Effector memory CD8-positive, alpha-beta T cell (primary cell): ENCODE data around the gene ARHGAP27.

Experiments used
- ATAC-seq: fragments of 150-1000 bp; cut with Tn5 transposase; replicated peaks from 2 replicates; pipeline ENCODE4 v1.10.0; 2021; ENCODE audit warnings: mild to moderate bottlenecking, moderate library complexity
- DNase-seq, 3 experiments: peaks; one replicate each; pipeline ENCODE4 v3.0.0; 2021
- H3K27ac Mint-ChIP-seq, 2 donors: one replicate each; pipeline ENCODE4 v1.8.0; 2022; ENCODE audit warnings: mild to moderate bottlenecking in 2 of 2, mixed read lengths in 2 of 2, moderate library complexity in 2 of 2
- H3K27me3 Mint-ChIP-seq, 2 donors: one replicate each; pipeline ENCODE4 v1.8.0; 2022; ENCODE audit warnings: mixed read lengths in 2 of 2
- H3K36me3 Mint-ChIP-seq: one replicate; pipeline ENCODE4 v1.8.0; 2022; ENCODE audit warnings: mild to moderate bottlenecking, moderate library complexity, mixed read lengths; ENCODE audit not compliant: insufficient read depth
- H3K4me1 Mint-ChIP-seq, 2 donors: one replicate each; pipeline ENCODE4 v1.8.0; 2022; ENCODE audit warnings: low read depth in 2 of 2, mixed read lengths in 2 of 2
- H3K4me3 Mint-ChIP-seq, 2 donors: one replicate each; pipeline ENCODE4 v1.8.0; 2022; ENCODE audit warnings: mild to moderate bottlenecking in 2 of 2, mixed read lengths in 2 of 2, moderate library complexity in 2 of 2
- H3K9me3 Mint-ChIP-seq, 2 donors: one replicate each; pipeline ENCODE4 v1.8.0; 2022; ENCODE audit warnings: mixed read lengths in 2 of 2

Gene ARHGAP27

DNA sequence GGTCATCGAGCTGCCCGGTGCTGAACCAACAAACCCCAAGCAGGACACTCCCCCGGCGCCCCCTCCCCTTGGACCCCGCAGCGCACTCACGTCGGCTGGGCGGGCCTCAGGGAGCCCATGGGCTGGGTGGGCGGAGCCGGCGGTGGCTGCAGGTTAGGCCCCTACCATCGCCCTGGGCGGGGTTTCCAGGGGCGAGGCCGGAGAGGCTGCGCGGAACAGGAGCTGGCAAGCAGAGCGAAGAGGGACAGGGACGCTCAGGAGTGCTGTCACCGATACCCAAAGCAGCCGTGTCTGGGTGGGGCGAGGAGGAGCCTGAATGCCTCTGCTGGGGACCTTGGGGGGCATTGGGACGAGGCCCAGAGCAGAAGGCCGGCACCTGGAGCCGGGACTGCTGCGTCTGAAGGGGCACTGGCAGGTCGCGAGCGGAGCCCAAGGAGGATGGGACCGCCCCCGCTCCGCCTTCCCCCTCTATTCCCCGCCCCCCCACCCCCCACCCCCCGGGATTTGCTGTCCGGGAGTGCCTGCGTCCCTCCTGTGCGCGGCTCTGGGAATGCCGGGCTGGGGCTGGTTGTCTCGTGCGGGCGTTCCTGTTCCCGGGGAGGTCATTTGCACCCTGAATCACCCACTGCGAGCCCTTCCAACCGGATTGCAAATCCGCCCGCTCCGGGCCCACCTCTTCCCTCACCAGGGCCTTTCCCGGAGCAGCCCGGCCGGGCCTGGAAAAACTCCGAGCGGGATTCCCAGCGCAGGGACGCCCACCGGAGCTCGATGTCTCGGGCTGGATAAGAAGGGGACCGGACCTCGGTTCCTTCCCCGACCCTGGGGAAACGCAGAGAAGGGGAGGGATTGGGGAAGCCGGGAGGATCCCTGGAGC, 902 bp downstream of the ARHGAP27 start:
- peaks cover 19 to 23% of the 10 kb centered on the region in 2 donors for H3K4me1 Mint-ChIP-seq

GRCh38 chr17:45430738-45431530, 1.7 kb downstream of the ARHGAP27 start:
- no peaks in the 10 kb centered on the region for H3K27me3 Mint-ChIP-seq
- no peak for DNase-seq
- H3K9me3 Mint-ChIP-seq = no peaks in the 10 kb centered on the region
- H3K4me3 Mint-ChIP-seq = peak overlapping the region; percentile 84 to 92
- H3K4me1 Mint-ChIP-seq = peaks cover 19 to 26% of the 10 kb centered on the region in 2 donors
- peak overlapping the region; percentile 10 to 87 for H3K27ac Mint-ChIP-seq
- peak; percentile 26 for ATAC-seq
- H3K36me3 Mint-ChIP-seq = peaks cover 5% of the 10 kb centered on the region

More for the DNA sequence above, 902 bp downstream of the ARHGAP27 start:
- no peaks in the 10 kb centered on the region for H3K27me3 Mint-ChIP-seq
- peaks cover 10% of the 10 kb centered on the region for H3K36me3 Mint-ChIP-seq
- H3K4me3 Mint-ChIP-seq = peak overlapping the region; percentile 84 to 92
- DNase-seq = peak; percentile 60 to 68 (median 64)
- peak; percentile 71 for ATAC-seq
- no peaks in the 10 kb centered on the region for H3K9me3 Mint-ChIP-seq
- peak overlapping the region in 1 of 2 donors; percentile 87 for H3K27ac Mint-ChIP-seq

GRCh38 chr17:45430006-45430737, 2.5 kb downstream of the ARHGAP27 start:
- no peak for ATAC-seq
- H3K9me3 Mint-ChIP-seq = no peaks in the 10 kb centered on the region
- no peak for DNase-seq
- peaks cover 19 to 26% of the 10 kb centered on the region in 2 donors for H3K4me1 Mint-ChIP-seq
- H3K27me3 Mint-ChIP-seq = no peaks in the 10 kb centered on the region
- peaks cover 4% of the 10 kb centered on the region for H3K36me3 Mint-ChIP-seq
- H3K4me3 Mint-ChIP-seq = peak overlapping the region; percentile 84 to 92
- peak overlapping the region; percentile 10 to 87 for H3K27ac Mint-ChIP-seq

- ATAC-seq = no peak
- peak overlapping the region in 1 of 2 donors; percentile 67 for H3K4me3 Mint-ChIP-seq
Measured at GRCh38 chr17:45429339-45430005, 3.2 kb downstream of the ARHGAP27 start.

DNA sequence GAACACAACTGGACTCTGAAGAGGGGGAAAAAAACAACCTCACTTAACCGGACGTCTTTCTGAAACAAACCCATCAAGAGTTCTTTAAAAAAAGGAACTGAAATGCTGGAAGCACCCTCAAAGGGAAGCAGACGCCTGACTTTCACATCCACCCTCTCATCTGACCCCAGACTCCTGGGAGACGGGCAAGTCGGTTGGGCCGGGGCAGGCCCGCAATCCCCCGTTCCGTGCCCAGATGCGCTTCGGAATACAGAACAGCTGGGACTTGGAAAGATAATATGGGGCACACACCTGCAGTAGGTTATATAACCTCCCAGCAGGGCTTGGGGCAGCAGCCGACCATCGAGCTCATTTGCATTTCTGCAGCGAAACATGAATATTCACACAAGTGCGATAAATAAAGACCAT, 3.7 kb downstream of the ARHGAP27 start:
- Mint-ChIP-seq H3K36me3 (peaks cover 4% of the 10 kb centered on the region), H3K4me1 (peaks cover 19 to 26% of the 10 kb centered on the region in 2 donors), H3K27me3 (no peaks in the 10 kb centered on the region), H3K9me3 (no peaks in the 10 kb centered on the region), H3K4me3 (peak overlapping the region; percentile 67 to 75), H3K27ac (peak overlapping the region in 1 of 2 donors; percentile 58)
- ATAC-seq = no peak
- no peak for DNase-seq

More at GRCh38 chr17:45429339-45430005, 3.2 kb downstream of the ARHGAP27 start:
- peaks cover 19 to 26% of the 10 kb centered on the region in 2 donors for H3K4me1 Mint-ChIP-seq
- peak overlapping the region in 1 of 2 donors; percentile 58 for H3K27ac Mint-ChIP-seq
- peaks cover 4% of the 10 kb centered on the region for H3K36me3 Mint-ChIP-seq
- H3K27me3 Mint-ChIP-seq = no peaks in the 10 kb centered on the region
- no peak for DNase-seq
- no peaks in the 10 kb centered on the region for H3K9me3 Mint-ChIP-seq

GRCh38 chr17:45428050-45428617, 4.5 kb downstream of the ARHGAP27 start:
- Mint-ChIP-seq H3K4me3 (peak overlapping the region; percentile 67 to 75), H3K9me3 (no peaks in the 10 kb centered on the region), H3K36me3 (peaks cover 4% of the 10 kb centered on the region), H3K4me1 (peaks cover 19 to 25% of the 10 kb centered on the region in 2 donors), H3K27ac (peak overlapping the region; percentile 52 to 82), H3K27me3 (no peaks in the 10 kb centered on the region)
- peak; percentile 73 for ATAC-seq
- DNase-seq = peak; percentile 75 to 86 (median 82)

DNA sequence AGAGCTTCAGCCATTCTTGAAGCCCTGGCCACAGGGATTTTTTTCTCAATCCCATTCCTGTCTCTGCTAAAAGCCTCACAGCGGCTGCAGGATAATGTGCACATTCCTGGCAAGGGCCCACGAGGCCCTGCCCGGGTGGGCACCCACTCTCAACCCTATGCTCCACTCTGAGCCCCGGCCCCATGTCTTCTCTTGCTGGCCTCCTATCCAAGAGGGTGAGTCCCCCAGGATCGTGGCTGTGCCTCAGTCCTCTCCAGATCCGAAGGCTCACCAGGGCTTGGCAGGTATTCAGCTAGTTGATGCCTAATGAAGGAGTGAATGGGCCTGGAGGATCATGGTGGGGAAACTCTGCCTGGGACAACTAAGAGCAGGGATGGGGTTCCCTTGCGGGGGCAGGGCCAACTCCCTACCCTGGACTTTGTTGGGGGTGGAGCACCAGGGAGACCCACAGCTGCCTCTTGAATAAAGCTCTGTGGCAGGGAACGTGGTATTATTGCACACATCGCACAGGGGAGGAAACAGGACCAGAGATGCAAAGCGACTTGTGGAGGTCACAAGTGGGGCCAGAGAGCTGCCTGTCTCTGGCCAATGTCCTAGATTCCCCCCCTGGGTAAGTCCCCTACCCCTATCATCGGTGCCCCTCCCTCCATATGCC, 5.4 kb downstream of the ARHGAP27 start:
- Mint-ChIP-seq H3K4me3 (no peak overlapping the region), H3K4me1 (peaks cover 19 to 24% of the 10 kb centered on the region in 2 donors), H3K27me3 (no peaks in the 10 kb centered on the region), H3K9me3 (no peaks in the 10 kb centered on the region), H3K36me3 (peaks cover 4% of the 10 kb centered on the region), H3K27ac (peak overlapping the region in 1 of 2 donors; percentile 67)
- no peak for ATAC-seq
- no peak for DNase-seq

DNA sequence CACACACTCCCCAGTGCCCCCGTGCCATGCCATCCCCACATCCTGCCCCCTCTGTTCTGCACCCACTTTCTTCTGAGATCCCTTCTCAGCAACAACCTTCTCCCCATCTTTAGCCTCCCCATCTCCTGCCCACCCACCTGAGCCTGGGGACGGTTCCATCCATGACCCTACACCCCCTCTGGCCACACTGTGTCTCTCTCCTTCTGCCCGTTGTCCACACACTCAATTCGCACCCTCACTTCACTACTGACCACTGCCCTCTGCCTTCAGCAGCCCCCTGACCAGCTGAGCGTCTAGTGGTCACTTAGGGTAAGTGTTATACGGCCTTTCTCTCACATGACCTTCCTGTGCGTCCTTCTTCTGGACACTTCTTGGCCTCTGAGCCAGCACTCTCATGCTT, 6.1 kb downstream of the ARHGAP27 start:
- Mint-ChIP-seq H3K27ac (peak overlapping the region in 1 of 2 donors; percentile 67), H3K4me1 (peaks cover 19 to 21% of the 10 kb centered on the region in 2 donors)

GRCh38 chr17:45425984-45426413, 6.7 kb downstream of the ARHGAP27 start:
- DNase-seq (no peak), ATAC-seq (no peak)
- no peaks in the 10 kb centered on the region for H3K9me3 Mint-ChIP-seq
- H3K36me3 Mint-ChIP-seq = peaks cover 2% of the 10 kb centered on the region
- H3K27me3 Mint-ChIP-seq = no peaks in the 10 kb centered on the region
- H3K27ac Mint-ChIP-seq = peak overlapping the region in 1 of 2 donors; percentile 67
- peaks cover 15 to 18% of the 10 kb centered on the region in 2 donors for H3K4me1 Mint-ChIP-seq
- no peak overlapping the region for H3K4me3 Mint-ChIP-seq

More for the DNA sequence above, 6.1 kb downstream of the ARHGAP27 start:
- Mint-ChIP-seq H3K4me3 (no peak overlapping the region), H3K27me3 (no peaks in the 10 kb centered on the region), H3K9me3 (no peaks in the 10 kb centered on the region), H3K36me3 (peaks cover 4% of the 10 kb centered on the region)
- DNase-seq (no peak), ATAC-seq (no peak)

DNA sequence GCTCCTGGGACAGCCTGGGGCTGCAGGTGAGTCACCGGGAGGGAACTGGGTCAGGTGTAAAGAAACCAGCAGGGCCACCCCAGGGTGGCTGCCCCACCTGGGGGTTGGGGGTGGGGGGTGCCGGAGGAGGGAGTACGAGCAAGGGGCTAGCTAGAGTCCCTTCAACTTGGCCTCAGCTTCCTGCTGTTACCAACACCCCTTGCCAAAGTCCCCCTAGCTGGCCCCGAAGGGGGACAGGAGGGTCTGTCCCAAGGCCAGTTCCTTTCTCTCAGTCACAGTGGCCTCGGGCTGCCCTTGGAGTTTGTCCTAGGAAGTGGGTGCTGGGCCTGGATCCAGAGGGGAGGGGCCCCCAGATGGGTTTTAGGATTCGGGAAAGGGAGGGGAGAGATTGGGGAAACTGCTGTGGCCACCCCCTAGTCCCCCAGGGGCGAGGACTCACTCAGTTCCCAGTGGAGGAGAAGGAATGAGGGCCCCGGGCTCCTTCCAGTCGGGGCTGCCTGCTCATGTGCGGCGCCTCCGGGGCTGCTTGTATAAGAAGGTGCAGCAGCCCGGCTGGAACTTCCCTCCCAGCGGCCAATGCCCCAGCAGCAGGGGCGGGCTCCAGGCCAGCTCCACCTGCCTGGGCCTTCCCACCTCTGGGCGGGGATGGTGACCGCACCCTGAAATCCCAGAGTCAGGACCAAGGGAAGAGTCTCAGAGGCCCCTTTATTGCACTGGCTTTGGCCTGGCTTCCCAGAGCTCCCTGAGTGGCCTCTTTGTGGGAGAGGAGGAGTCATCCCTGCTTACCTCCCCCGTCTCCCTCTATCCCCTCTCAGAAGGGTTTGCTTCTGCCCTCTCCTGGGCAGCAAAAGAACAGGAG, 7.3 kb downstream of the ARHGAP27 start:
- ATAC-seq (no peak), DNase-seq (no peak)
- Mint-ChIP-seq H3K4me1 (peaks cover 8 to 15% of the 10 kb centered on the region in 2 donors), H3K4me3 (no peak overlapping the region), H3K27me3 (no peaks in the 10 kb centered on the region), H3K9me3 (no peaks in the 10 kb centered on the region), H3K36me3 (no peaks in the 10 kb centered on the region), H3K27ac (no peak overlapping the region)

GRCh38 chr17:45424769-45425124, 7.9 kb downstream of the ARHGAP27 start:
- DNase-seq (no peak), ATAC-seq (no peak)
- Mint-ChIP-seq H3K36me3 (no peaks in the 10 kb centered on the region), H3K4me1 (peaks cover 8 to 15% of the 10 kb centered on the region in 2 donors), H3K9me3 (no peaks in the 10 kb centered on the region), H3K27ac (no peak overlapping the region), H3K4me3 (no peak overlapping the region), H3K27me3 (no peaks in the 10 kb centered on the region)
